RWPE2 (cell line): ENCODE measurements around the gene ZC3H7A.

Source experiments
- ATAC-seq: fragments of 200-7000 bp; cut with Tn5 transposase; 3 replicates; pipeline ENCODE4 v1.9.1; 2021; ENCODE audit warnings: low read depth
- DNase-seq: peaks from one replicate; pipeline ENCODE4 v3.0.0-alpha.2; 2020; ENCODE audit warnings: low spot score
- H3K27ac ChIP-seq: fragments of 450-650 bp; 2 replicates; pipeline ENCODE4 v1.5.1; 2017; ENCODE audit warnings: mild to moderate bottlenecking; ENCODE audit not compliant: poor library complexity, severe bottlenecking
- H3K27me3 ChIP-seq: fragments of 250-450 bp; sonication (Bioruptor Pico); 2 replicates; pipeline ENCODE4 v1.5.1; 2021; ENCODE audit warnings: mild to moderate bottlenecking, moderate library complexity; ENCODE audit not compliant: insufficient read depth, poor library complexity, severe bottlenecking
- H3K36me3 ChIP-seq: fragments of 250-450 bp; sonication (Bioruptor Pico); 2 replicates; pipeline ENCODE4 v1.5.1; 2020; ENCODE audit warnings: low read depth, mild to moderate bottlenecking, moderate library complexity
- H3K4me1 ChIP-seq: fragments of 250-450 bp; sonication (Bioruptor Pico); 2 replicates; pipeline ENCODE4 v1.5.1; 2021; ENCODE audit warnings: mild to moderate bottlenecking, moderate library complexity; ENCODE audit not compliant: insufficient read depth, poor library complexity, severe bottlenecking
- H3K4me3 ChIP-seq: fragments of 250-450 bp; sonication (Bioruptor Pico); 2 replicates; pipeline ENCODE4 v1.5.1; 2021; ENCODE audit warnings: mild to moderate bottlenecking, moderate library complexity; ENCODE audit not compliant: severe bottlenecking
- H3K9me3 ChIP-seq: fragments of 250-450 bp; sonication (Bioruptor Pico); 2 replicates; pipeline ENCODE4 v1.5.1; 2021; ENCODE audit warnings: mild to moderate bottlenecking, moderate library complexity; ENCODE audit not compliant: severe bottlenecking
- CTCF ChIP-seq: fragments of 450-650 bp; IDR thresholded peaks from one replicate; pipeline ENCODE4 v1.5.1; 2017; ENCODE audit warnings: mild to moderate bottlenecking, moderate library complexity; ENCODE audit not compliant: poor library complexity, severe bottlenecking

ZC3H7A gene

DNA sequence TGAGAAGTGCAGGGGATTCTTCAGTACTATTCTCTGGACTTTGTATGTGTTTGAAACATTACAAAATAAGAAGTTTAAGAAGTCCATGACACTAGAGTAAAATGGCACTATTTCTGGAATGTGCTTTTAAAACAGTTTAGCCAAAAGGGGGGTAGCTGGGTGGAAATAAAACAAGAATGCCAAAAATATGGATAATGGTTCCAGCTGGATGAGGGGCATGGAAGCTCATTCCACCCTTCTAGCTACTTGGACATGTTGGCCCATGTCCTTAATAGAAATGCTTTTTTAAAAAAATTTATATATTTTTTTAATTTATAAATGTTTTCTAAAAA is 13.1 kb downstream of the ZC3H7A start:
- ATAC-seq (no peak), DNase-seq (no peak)
- Histone ChIP-seq H3K27ac (peak overlapping the region; percentile 94), H3K36me3 (peaks cover 24% of the 10 kb centered on the region), H3K4me1 (peaks cover 32% of the 10 kb centered on the region), H3K27me3 (no peaks in the 10 kb centered on the region), H3K4me3 (no peak overlapping the region), H3K9me3 (no peaks in the 10 kb centered on the region)
- no peak for TF ChIP-seq CTCF

- no peak for TF ChIP-seq CTCF
- peaks cover 29% of the 10 kb centered on the region for H3K36me3 ChIP-seq
- H3K9me3 ChIP-seq = no peaks in the 10 kb centered on the region
- H3K4me3 ChIP-seq = peak overlapping the region; percentile 1
- H3K27ac ChIP-seq = peak overlapping the region; percentile 94
- H3K4me1 ChIP-seq = peaks cover 32% of the 10 kb centered on the region
- DNase-seq = no peak
- H3K27me3 ChIP-seq = no peaks in the 10 kb centered on the region
- ATAC-seq = peak; percentile 53
These were observed 13.6 kb downstream of the ZC3H7A start for GRCh38 chr16:11783319-11784037.

DNA sequence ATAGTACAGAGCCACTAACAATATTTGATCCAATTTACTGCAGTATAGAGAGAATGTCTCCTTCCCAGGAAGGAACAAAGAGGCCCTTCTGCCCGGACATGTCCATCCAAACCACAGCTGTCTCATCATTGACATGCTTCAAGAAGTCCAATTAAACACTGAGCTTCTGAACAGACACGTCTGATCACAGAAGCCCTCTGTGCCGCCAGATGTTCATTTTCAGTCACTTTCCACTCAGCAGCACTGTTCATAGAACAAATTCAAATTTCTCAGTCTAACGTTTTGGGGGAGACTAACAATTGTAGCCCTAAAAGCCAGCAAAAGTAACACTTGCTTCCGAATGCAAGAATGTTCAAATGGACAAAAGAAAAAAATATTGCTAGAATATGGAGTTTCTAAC is 15.3 kb downstream of the ZC3H7A start:
- H3K36me3 ChIP-seq = peaks cover 46% of the 10 kb centered on the region
- H3K4me3 ChIP-seq = no peak overlapping the region
- no peaks in the 10 kb centered on the region for H3K27me3 ChIP-seq
- peaks cover 32% of the 10 kb centered on the region for H3K4me1 ChIP-seq
- ATAC-seq (peak; percentile 88), DNase-seq (peak; percentile 70)
- peak overlapping the region; percentile 94 for H3K27ac ChIP-seq
- no peak for TF ChIP-seq CTCF
- H3K9me3 ChIP-seq = no peaks in the 10 kb centered on the region

DNA sequence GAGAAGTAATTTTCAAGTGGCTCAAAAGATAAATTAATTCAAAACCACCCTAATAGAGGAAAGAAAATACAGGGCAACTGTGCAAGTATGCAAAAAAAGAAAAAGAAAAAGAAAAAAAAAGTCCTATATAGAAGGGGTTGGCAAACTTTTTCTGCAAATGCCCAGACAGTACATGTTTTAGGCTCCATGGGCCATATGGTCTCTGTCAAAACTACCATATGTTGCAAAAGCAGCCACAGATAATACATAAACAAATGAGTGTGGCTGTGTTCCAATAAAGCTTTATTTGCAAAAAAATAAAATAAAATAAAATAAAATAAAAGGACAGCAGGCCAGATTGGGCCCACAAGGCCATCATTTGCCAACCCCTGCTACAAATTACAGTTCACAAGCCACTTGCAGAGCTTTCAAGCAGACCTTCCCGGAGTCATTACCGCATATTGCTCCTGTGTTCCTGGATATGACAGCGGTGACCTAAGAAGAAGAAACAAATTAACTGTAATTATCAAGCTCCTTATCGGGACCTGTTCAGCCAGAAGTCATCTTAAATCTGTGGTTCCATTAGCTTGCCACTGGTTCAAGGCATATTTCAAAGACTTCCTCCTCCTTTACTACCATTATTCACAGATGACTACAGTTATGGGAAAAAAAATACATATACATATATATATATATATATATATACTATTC is 15.9 kb downstream of the ZC3H7A start:
- Histone ChIP-seq H3K9me3 (no peaks in the 10 kb centered on the region), H3K36me3 (peaks cover 53% of the 10 kb centered on the region), H3K27me3 (no peaks in the 10 kb centered on the region), H3K4me1 (peaks cover 32% of the 10 kb centered on the region), H3K27ac (peak overlapping the region; percentile 94), H3K4me3 (no peak overlapping the region)
- no peak for ATAC-seq
- DNase-seq = no peak
- no peak for TF ChIP-seq CTCF

- Histone ChIP-seq H3K36me3 (peaks cover 72% of the 10 kb centered on the region), H3K4me3 (no peak overlapping the region), H3K27me3 (no peaks in the 10 kb centered on the region), H3K27ac (no peak overlapping the region), H3K4me1 (peaks cover 29% of the 10 kb centered on the region), H3K9me3 (no peaks in the 10 kb centered on the region)
- TF ChIP-seq CTCF = no peak
- ATAC-seq (no peak), DNase-seq (no peak)
These were observed 18.0 kb downstream of the ZC3H7A start for GRCh38 chr16:11779074-11779473.
